Renal cortex interstitium (tissue), 11 donors: ENCODE results near the gene ITM2A. TPM values are rescaled to one million over a fixed set of nuclear protein-coding genes. Genes with fewer than 3 reads are reported as not detected.

ENCODE experiments used
- DNase-seq, 11 donors: peaks; one replicate each; pipeline ENCODE4 v3.0.0-alpha.2; 2013; ENCODE audit warnings: low read depth in 9 of 11, low spot score in 4 of 11; ENCODE audit errors: extremely low read depth in 1 of 11
- polyA plus RNA-seq, 3 donors: library from polyadenylated mRNA; unstranded; fragments of 120-200 nt; gene quantifications; one replicate each; pipeline ENCODE4 v1.2.1, GENCODE V29; 2013; ENCODE audit not compliant: insufficient read length in 3 of 3

The ITM2A gene
- polyA plus RNA-seq, 3 donors: 73.6 to 103 (median 85.7) TPM

- no peak for DNase-seq
Measured at GRCh38 chrX:79364306-79364705, 2.8 kb downstream of the ITM2A start.

GRCh38 chrX:79361192-79361870, 5.8 kb downstream of the ITM2A start:
- DNase-seq: no peak

- DNase-seq: no peak
Measured at GRCh38 chrX:79336869-79337815, 30.0 kb downstream of the ITM2A start.

- no peak for DNase-seq
Measured at GRCh38 chrX:79330022-79330421, 37.1 kb downstream of the ITM2A start.

- DNase-seq: no peak
Measured at GRCh38 chrX:79325263-79325958, 41.7 kb downstream of the ITM2A start.

Other genes starting within 250 kb of the ITM2A start
- gene GPR174, start 222.6 kb downstream of the ITM2A start, polyA plus RNA-seq: under 1 TPM; 0.12 to 0.39 (median 0.14) TPM